K562 (cell line): Measurements from ENCODE around the gene MAGEB6. TPM values are rescaled to one million over a fixed set of nuclear protein-coding genes. Genes with fewer than 3 reads are reported as not detected.

Experiments used
- KDM2B ChIP-seq: fragments of 250-450 bp; sonication (Bioruptor Pico); IDR thresholded peaks from 2 replicates; pipeline ENCODE4 v1.8.0; 2021; ENCODE audit warnings: mild to moderate bottlenecking, moderate library complexity
- KDM4B ChIP-seq, 2 experiments: fragments of 450-650 bp in 1 of 2; sonication (generic) in 1 of 2; IDR thresholded peaks; 2 replicates each; pipeline ENCODE4 v1.6.1; 2016 to 2017; ENCODE audit warnings: borderline replicate concordance in 2 of 2, antibody characterized with exemption in 1 of 2, low read depth in 1 of 2, mild to moderate bottlenecking in 1 of 2
- polyA plus RNA-seq, 8 experiments: library from polyadenylated mRNA; depleted of rRNA in 4 of 8; stranded (reverse) in 5 of 8; unstranded in 3 of 8; fragments of >200 nt; fragmentation: Nextera tagmentation in 2 of 8; fragmentation: Illumina TruSeq in 1 of 8; extraction: Ambion mirVana in 2 of 8; extraction: Trizol in 1 of 8; gene quantifications; 2 replicates each; pipeline versions ENCODE4 v1.2.1 to v1.2.3, GENCODE V29; 2011 to 2014; ENCODE audit warnings: inconsistent platforms in 1 of 8, missing spikeins in 1 of 8
- total RNA-seq, 7 experiments: library from RNA; depleted of rRNA in 6 of 7; stranded (reverse); fragments of >200 nt in 6 of 7; fragmentation: Illumina TruSeq in 2 of 7; extraction: Trizol in 2 of 7; gene quantifications; 2 replicates each; pipeline versions ENCODE4 v1.2.1 to v1.2.3, GENCODE V29; 2011 to 2021; ENCODE audit warnings: low replicate concordance in 1 of 7
- TF ChIP-seq, protein P1 (sequence below): sonication (generic); formaldehyde crosslinking; IDR thresholded peaks from 2 replicates; pipeline ENCODE4 v1.8.1; 2023; ENCODE audit warnings: mild to moderate bottlenecking, missing genetic modification reagents
- TF ChIP-seq, protein P2 (sequence below): fragments of 200-600 bp; sonication (generic); IDR thresholded peaks from one replicate; pipeline ENCODE4 v1.6.1; 2012; ENCODE audit warnings: mild to moderate bottlenecking, low read depth, low read length, inconsistent platforms
- TF ChIP-seq, protein P3 (sequence below), 2 experiments: fragments of 450-650 bp in 1 of 2; sonication (generic) in 1 of 2; formaldehyde crosslinking in 1 of 2; IDR thresholded peaks; 2 replicates each; pipeline versions ENCODE4 v1.7.1 to v1.9.0; 2016 to 2022; ENCODE audit warnings: inconsistent platforms in 1 of 2, mild to moderate bottlenecking in 1 of 2, missing genetic modification reagents in 1 of 2

Gene MAGEB6
- total and polyA plus RNA-seq, 9 of the 15 experiments (the other 6 are each of a cell fraction or from before 2014, with no cell fraction given), result 0.07 to 0.18 (median 0.11) TPM; not detected in 3

- TF ChIP-seq, protein P1, sequence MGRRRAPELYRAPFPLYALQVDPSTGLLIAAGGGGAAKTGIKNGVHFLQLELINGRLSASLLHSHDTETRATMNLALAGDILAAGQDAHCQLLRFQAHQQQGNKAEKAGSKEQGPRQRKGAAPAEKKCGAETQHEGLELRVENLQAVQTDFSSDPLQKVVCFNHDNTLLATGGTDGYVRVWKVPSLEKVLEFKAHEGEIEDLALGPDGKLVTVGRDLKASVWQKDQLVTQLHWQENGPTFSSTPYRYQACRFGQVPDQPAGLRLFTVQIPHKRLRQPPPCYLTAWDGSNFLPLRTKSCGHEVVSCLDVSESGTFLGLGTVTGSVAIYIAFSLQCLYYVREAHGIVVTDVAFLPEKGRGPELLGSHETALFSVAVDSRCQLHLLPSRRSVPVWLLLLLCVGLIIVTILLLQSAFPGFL (CRISPR knock-in tag), result no peak
- TF ChIP-seq, protein P2, sequence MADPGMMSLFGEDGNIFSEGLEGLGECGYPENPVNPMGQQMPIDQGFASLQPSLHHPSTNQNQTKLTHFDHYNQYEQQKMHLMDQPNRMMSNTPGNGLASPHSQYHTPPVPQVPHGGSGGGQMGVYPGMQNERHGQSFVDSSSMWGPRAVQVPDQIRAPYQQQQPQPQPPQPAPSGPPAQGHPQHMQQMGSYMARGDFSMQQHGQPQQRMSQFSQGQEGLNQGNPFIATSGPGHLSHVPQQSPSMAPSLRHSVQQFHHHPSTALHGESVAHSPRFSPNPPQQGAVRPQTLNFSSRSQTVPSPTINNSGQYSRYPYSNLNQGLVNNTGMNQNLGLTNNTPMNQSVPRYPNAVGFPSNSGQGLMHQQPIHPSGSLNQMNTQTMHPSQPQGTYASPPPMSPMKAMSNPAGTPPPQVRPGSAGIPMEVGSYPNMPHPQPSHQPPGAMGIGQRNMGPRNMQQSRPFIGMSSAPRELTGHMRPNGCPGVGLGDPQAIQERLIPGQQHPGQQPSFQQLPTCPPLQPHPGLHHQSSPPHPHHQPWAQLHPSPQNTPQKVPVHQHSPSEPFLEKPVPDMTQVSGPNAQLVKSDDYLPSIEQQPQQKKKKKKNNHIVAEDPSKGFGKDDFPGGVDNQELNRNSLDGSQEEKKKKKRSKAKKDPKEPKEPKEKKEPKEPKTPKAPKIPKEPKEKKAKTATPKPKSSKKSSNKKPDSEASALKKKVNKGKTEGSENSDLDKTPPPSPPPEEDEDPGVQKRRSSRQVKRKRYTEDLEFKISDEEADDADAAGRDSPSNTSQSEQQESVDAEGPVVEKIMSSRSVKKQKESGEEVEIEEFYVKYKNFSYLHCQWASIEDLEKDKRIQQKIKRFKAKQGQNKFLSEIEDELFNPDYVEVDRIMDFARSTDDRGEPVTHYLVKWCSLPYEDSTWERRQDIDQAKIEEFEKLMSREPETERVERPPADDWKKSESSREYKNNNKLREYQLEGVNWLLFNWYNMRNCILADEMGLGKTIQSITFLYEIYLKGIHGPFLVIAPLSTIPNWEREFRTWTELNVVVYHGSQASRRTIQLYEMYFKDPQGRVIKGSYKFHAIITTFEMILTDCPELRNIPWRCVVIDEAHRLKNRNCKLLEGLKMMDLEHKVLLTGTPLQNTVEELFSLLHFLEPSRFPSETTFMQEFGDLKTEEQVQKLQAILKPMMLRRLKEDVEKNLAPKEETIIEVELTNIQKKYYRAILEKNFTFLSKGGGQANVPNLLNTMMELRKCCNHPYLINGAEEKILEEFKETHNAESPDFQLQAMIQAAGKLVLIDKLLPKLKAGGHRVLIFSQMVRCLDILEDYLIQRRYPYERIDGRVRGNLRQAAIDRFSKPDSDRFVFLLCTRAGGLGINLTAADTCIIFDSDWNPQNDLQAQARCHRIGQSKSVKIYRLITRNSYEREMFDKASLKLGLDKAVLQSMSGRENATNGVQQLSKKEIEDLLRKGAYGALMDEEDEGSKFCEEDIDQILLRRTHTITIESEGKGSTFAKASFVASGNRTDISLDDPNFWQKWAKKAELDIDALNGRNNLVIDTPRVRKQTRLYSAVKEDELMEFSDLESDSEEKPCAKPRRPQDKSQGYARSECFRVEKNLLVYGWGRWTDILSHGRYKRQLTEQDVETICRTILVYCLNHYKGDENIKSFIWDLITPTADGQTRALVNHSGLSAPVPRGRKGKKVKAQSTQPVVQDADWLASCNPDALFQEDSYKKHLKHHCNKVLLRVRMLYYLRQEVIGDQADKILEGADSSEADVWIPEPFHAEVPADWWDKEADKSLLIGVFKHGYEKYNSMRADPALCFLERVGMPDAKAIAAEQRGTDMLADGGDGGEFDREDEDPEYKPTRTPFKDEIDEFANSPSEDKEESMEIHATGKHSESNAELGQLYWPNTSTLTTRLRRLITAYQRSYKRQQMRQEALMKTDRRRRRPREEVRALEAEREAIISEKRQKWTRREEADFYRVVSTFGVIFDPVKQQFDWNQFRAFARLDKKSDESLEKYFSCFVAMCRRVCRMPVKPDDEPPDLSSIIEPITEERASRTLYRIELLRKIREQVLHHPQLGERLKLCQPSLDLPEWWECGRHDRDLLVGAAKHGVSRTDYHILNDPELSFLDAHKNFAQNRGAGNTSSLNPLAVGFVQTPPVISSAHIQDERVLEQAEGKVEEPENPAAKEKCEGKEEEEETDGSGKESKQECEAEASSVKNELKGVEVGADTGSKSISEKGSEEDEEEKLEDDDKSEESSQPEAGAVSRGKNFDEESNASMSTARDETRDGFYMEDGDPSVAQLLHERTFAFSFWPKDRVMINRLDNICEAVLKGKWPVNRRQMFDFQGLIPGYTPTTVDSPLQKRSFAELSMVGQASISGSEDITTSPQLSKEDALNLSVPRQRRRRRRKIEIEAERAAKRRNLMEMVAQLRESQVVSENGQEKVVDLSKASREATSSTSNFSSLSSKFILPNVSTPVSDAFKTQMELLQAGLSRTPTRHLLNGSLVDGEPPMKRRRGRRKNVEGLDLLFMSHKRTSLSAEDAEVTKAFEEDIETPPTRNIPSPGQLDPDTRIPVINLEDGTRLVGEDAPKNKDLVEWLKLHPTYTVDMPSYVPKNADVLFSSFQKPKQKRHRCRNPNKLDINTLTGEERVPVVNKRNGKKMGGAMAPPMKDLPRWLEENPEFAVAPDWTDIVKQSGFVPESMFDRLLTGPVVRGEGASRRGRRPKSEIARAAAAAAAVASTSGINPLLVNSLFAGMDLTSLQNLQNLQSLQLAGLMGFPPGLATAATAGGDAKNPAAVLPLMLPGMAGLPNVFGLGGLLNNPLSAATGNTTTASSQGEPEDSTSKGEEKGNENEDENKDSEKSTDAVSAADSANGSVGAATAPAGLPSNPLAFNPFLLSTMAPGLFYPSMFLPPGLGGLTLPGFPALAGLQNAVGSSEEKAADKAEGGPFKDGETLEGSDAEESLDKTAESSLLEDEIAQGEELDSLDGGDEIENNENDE, result no peak
- TF ChIP-seq KDM2B (CRISPR knock-in tag), result no peak
- TF ChIP-seq KDM4B (IDR thresholded peaks at IDR 0.05; ENCODE audit: borderline replicate concordance in 2 of 2, low read depth in 1 of 2), result no peak
- TF ChIP-seq, protein P3, sequence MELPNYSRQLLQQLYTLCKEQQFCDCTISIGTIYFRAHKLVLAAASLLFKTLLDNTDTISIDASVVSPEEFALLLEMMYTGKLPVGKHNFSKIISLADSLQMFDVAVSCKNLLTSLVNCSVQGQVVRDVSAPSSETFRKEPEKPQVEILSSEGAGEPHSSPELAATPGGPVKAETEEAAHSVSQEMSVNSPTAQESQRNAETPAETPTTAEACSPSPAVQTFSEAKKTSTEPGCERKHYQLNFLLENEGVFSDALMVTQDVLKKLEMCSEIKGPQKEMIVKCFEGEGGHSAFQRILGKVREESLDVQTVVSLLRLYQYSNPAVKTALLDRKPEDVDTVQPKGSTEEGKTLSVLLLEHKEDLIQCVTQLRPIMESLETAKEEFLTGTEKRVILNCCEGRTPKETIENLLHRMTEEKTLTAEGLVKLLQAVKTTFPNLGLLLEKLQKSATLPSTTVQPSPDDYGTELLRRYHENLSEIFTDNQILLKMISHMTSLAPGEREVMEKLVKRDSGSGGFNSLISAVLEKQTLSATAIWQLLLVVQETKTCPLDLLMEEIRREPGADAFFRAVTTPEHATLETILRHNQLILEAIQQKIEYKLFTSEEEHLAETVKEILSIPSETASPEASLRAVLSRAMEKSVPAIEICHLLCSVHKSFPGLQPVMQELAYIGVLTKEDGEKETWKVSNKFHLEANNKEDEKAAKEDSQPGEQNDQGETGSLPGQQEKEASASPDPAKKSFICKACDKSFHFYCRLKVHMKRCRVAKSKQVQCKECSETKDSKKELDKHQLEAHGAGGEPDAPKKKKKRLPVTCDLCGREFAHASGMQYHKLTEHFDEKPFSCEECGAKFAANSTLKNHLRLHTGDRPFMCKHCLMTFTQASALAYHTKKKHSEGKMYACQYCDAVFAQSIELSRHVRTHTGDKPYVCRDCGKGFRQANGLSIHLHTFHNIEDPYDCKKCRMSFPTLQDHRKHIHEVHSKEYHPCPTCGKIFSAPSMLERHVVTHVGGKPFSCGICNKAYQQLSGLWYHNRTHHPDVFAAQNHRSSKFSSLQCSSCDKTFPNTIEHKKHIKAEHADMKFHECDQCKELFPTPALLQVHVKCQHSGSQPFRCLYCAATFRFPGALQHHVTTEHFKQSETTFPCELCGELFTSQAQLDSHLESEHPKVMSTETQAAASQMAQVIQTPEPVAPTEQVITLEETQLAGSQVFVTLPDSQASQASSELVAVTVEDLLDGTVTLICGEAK (IDR thresholded peaks at IDR 0.05), result no peak
- TF ChIP-seq, protein P3 (CRISPR knock-in tag; IDR thresholded peaks at IDR 0.05), result no peak
These were observed 11.3 kb downstream of the MAGEB6 start (continued) for GRCh38 chrX:26203561-26203960.
